Midbrain (tissue), 1 donor: ENCODE data around the gene MOCS3.

Experiments
- DNase-seq: peaks from one replicate; lab custom pipeline; 2025; lab: John Stamatoyannopoulos, UW

Gene MOCS3

GRCh38 chr20:50982363-50982762 is 23.7 kb downstream of the MOCS3 start:
- DNase-seq, result no peak

- DNase-seq, result no peak
Measured at GRCh38 chr20:50983321-50983720, 24.7 kb downstream of the MOCS3 start.

- peak; percentile 89 for DNase-seq
Measured at GRCh38 chr20:50987493-50988210, 29.0 kb downstream of the MOCS3 start.

GRCh38 chr20:50991076-50991475 is 32.5 kb downstream of the MOCS3 start:
- no peak for DNase-seq

- no peak for DNase-seq
Measured at GRCh38 chr20:50992336-50992732, 33.7 kb downstream of the MOCS3 start.

- no peak for DNase-seq
Measured at GRCh38 chr20:50992733-50993457, 34.3 kb downstream of the MOCS3 start.

- DNase-seq, result no peak
Measured at GRCh38 chr20:50993876-50994275, 35.3 kb downstream of the MOCS3 start.

- DNase-seq, result no peak
Measured at GRCh38 chr20:50995506-50995905, 36.9 kb downstream of the MOCS3 start.

GRCh38 chr20:50996901-50997865 is 38.6 kb downstream of the MOCS3 start:
- no peak for DNase-seq

GRCh38 chr20:50999355-50999754 is 40.7 kb downstream of the MOCS3 start:
- DNase-seq, result no peak

- DNase-seq, result no peak
Measured at GRCh38 chr20:51001430-51002265, 43.0 kb downstream of the MOCS3 start.

GRCh38 chr20:51002633-51003032 is 44.0 kb downstream of the MOCS3 start:
- DNase-seq, result no peak

GRCh38 chr20:51003753-51004152 is 45.1 kb downstream of the MOCS3 start:
- no peak for DNase-seq

GRCh38 chr20:51004305-51004727 is 45.7 kb downstream of the MOCS3 start:
- no peak for DNase-seq

GRCh38 chr20:51004781-51005180 is 46.2 kb downstream of the MOCS3 start:
- DNase-seq, result no peak

GRCh38 chr20:51005214-51005613 is 46.6 kb downstream of the MOCS3 start:
- DNase-seq, result no peak

GRCh38 chr20:51008718-51009117 is 50.1 kb downstream of the MOCS3 start:
- DNase-seq, result no peak

- DNase-seq, result no peak
Measured at GRCh38 chr20:51009303-51010042, 50.9 kb downstream of the MOCS3 start.

GRCh38 chr20:51010043-51010365 is 51.4 kb downstream of the MOCS3 start:
- DNase-seq, result no peak

GRCh38 chr20:51010932-51011331 is 52.3 kb downstream of the MOCS3 start:
- DNase-seq, result no peak

GRCh38 chr20:51011479-51011878 is 52.9 kb downstream of the MOCS3 start:
- DNase-seq, result no peak
